GM18870 (cell line): ENCODE results near the gene NETO2.
"Not testable (repeated sequence)": the region's sequence is repeated elsewhere in the genome, so short reads cannot be mapped to it uniquely, and the experiment has no call there.

Experiments
- ATAC-seq: cut with Tn5 transposase; IDR thresholded peaks from one replicate; pipeline ENCODE4 v1.9.1; 2021; ENCODE audit warnings: moderate library complexity; ENCODE audit not compliant: unreplicated experiment

NETO2 gene

DNA sequence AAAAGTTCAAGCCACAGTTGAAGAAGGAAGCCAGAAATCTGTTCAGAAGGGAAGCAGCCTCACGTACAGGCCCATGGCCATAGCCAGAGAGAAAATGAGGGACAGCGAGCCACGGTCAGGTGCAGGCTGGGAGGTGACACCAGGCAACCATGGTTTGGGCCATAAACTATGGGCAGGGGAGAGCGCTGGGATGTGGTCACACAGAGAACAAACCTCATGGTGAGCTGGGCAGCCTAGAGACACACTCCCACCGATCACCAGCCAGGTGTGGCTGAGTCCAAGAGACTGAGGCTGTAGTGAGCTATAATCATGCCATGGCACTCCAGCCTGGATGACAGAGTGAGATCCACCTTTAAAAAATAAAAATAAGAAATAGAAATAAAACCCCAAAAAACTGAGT, 76.5 kb downstream of the NETO2 start:
- no peak for ATAC-seq

DNA sequence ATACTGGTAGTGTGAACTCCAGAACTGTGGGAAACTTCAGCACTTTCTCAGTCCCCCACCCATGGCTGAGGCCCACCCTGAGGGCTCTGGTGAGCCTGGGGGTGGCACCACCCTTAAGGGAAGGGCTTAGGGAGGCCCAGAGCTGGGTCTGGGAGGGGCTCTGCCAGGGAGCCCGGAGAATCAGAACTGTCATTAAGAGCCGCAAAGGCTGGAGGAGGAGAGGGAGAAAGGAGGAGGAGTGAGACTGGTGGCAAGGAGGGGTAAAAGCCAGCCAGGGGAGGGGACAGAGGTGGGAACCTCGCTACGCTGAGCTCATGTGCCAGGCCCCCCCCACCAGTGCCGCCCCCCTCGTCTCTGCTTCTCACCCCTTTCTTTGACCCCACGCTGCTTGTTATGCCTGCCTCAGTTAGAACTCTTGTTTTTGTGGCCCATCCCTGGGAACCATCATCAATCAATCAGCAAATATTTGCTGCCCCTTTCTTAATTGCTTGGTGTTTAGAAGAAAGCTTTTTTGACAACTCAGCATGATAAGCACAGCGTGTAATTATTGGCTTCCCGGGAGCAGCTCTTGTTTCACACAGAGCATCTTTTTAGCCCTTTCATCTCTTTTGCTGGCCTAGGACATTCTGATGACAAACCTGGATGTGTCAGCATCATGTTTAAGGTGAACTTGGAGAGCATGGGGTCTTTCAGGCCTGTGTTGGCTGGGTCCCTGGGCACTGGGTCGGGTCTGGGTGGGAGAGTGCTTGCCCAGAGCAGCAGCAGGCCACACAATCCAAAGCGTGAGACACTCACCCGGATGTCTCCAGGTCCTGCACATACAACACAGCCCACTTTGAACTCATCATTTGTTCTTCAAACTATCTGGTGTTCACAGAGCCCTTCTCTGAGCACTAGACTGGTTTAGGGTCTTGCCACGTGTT, 77.7 kb downstream of the NETO2 start:
- no peak for ATAC-seq

GRCh38 chr16:47064775-47065174, 79.0 kb downstream of the NETO2 start:
- no peak for ATAC-seq

GRCh38 chr16:47063011-47063724, 80.6 kb downstream of the NETO2 start:
- ATAC-seq = no peak

GRCh38 chr16:47061204-47061603, 82.5 kb downstream of the NETO2 start:
- ATAC-seq = no peak

DNA sequence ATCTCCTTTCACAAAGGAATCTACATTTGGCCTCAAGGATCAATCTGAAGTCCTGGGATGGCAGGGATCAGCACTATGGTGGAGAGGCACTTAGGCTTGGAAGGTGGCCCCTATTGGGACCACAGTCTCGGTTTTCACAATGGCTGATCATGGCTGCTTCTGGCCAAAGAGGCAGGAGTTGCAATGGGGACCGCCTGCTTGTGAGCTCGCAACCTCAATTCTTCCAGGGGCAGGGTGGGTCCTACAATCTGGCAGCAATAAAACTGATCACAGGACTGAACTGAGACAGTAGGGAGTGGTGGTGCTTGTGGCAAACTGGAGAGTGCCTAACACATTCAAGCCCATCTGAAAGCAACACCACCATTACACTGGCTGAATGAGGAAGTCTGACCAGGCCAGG, 83.1 kb downstream of the NETO2 start:
- ATAC-seq = no peak

DNA sequence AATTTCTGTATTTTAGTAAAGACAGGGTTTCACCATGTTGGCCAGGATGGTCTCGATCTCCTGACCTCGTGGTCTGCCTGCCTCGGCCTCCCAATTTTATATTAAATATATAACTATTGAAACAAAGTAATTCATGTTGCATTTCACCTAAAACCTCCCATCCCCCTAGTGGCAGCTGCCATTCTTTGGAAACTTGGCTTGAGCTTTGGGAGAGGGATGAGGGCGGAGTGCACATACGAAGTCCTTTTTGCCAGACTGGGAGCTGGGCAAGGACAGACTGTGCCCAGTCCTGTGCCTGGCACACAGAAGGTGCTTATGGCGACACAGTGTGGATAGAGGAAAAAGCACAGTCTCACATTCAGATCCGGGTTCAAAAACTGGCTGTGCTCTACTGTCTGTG, 83.8 kb downstream of the NETO2 start:
- no peak for ATAC-seq

DNA sequence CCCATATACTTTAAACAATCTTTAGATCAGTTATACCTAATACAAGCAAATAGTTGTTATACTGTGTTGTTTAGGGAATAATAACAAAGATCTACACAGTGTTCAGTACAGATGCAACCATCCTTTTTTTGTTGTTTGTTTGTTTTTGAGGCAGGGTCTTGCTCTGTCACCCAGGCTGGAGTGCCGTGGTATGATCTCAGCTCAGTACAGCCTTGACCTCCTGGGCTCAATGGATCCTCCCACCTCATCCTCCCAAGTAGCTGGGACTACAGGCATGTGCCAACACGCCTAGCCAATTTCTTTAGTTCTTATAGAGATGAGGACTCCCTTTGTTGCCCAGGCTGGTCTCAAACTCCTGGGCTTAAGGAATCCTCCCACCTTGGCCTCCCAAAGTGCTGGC, 84.6 kb downstream of the NETO2 start:
- ATAC-seq = not testable (repeated sequence)

DNA sequence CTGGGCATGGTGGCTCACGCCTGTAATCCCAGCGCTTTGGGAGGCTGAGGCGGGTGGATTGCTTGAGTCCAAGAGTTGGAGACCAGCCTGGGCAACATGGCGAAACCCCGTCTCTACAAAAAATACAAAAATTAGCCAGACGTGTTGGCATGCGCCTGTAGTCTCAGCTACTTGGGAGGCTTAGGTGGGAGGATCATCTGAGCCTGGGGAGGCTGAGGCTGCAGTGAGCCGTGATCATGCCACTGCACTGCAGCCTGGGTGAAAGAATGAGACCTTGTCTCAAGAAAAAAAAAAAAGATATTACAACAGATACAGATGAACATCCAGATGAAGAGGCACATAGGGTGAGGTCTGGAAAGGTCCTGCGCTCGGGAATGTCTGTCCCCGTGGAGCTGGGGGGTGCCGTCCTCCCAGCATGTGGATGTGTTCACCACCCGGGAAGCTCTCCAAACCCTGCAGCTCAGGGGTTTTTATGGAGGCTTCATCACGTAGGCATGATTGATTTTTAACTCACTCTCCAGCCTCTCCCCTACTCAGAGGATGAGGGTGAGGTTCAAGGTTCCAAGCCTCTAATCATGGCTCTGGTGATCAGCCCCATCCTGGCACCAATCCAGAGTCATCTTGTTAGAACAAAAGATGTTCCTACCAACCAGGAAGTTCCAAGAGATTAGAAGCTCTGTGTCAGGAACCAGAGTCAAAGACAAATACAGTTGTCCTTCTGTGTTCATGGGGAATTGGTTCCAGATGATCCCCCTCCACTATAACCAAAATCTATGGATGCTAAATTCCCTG, 85.3 kb downstream of the NETO2 start:
- ATAC-seq = no peak

- ATAC-seq = no peak
Measured at GRCh38 chr16:47057630-47057993, 86.1 kb downstream of the NETO2 start.

DNA sequence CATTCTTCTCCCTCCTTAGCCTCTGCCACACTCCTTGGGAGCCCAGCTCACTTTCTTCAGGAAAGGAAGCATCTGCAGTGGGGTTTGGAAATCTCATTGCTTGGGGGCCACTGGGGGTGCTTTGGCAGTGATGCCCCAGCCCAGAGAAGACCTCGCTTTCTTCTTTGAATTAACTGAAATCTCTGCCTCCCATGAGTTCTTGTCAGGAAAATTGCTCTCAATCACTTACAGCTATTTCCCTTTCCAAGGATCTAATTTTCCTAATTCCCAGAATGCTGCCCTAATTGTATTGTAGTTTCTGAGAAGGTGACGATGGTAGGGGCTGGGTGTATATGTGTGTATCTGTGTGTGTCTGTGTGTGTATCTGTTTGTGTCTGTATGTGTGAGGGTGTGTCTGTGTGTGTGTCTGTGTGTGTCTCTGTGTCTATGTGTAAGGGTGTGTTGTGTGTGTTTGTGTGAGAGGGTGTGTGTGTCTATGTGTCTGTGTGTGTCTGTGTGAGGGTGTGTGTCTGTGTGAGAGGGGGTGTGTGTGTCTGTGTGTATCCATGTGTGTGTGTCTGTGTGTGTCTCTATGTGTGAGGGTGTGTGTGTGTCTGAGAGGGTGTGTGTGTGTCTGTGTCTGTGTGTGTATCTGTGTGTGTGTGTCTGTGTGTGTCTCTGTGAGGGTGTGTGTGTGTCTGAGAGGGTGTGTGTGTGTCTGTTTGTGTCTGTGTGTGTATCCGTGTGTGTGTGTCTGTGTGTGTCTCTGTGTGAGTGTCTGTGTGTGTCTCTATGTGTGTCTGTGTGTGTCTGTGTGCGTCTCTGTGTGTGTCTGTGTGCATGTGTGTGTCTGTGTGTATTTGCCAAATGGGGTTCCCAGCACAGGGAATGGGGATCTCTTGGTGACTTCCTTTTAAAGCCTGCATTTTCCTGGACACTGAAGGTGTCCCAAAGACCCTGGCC, 86.8 kb downstream of the NETO2 start:
- ATAC-seq = no peak

- not testable (repeated sequence) for ATAC-seq
Measured at GRCh38 chr16:47056061-47056460, 87.7 kb downstream of the NETO2 start.

DNA sequence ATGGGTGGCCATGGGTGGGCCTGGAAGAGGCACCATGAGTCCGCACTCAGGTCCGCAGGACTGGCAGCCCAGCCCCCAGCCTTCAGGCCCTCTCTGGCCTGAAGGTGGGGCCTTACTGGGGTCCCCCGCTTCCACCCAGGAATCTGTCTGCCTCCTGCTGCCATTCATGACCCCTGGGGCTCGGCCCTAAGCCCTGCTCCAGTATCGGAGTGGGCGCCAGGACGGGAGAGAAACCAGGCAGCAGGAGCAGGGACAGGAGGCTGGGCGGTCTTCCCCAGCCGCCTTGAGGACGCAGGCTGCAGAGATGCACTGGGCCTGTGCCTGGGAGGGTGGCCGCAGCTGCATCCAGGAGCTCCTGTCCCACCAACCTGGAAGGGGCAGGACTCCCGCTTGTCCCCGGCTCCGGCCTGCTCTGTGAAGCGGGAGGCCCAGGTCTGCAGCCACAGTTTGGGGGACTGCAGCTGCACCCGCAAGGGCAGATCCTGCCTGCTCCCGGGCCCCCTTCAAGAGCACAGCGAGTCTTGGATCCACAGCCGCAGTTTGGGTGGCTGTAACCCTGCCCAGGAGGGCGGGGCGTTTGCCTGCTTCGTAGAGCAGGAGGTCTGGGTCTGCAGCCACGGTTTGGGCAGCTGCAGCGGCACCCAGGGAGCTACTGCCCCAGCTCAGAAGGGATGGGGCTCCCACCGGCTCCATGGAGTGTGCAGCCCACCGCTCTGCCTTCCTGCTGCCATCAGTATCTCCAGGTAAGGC, 88.4 kb downstream of the NETO2 start:
- no peak for ATAC-seq

DNA sequence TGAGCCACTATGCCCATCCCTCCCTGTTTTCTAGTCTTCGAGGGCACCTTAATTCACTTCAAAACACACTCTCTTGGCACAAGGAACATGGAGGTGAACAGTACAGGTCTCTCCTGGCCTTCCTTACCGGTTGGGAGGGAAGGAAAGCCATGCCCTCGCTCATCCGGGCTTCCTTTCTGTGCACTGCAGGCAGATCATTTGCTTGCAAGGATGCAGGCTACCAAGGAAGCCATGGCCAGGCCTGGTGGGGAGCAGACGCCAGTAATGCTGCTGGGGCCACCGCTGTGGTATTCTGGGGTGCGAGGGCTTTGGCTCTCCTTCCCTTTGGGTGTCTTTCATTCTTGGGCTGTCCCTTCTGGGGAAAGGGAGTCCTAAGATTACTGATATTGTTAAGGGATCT, 89.4 kb downstream of the NETO2 start:
- no peak for ATAC-seq

DNA sequence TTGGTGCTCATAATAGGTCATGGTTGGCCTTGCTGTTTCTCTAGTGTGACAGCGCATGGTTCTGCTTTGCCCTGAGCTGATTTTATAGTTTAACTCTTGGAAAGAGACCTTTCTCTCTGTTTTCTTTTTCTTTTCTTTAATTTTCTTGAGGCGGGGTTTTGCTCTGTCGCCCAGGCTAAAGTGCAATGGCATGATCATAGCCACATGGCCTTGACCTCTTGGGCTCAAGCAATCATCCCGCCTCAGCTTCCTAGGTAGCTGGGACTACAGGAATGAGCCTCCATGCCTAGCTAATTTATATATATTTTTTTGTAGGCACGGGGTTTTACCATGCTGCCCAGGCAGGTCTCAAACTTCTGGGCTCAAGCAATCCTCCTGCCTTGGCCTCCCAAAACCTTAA, 89.8 kb downstream of the NETO2 start:
- ATAC-seq = no peak

GRCh38 chr16:47052666-47053640, 90.8 kb downstream of the NETO2 start:
- ATAC-seq = no peak

DNA sequence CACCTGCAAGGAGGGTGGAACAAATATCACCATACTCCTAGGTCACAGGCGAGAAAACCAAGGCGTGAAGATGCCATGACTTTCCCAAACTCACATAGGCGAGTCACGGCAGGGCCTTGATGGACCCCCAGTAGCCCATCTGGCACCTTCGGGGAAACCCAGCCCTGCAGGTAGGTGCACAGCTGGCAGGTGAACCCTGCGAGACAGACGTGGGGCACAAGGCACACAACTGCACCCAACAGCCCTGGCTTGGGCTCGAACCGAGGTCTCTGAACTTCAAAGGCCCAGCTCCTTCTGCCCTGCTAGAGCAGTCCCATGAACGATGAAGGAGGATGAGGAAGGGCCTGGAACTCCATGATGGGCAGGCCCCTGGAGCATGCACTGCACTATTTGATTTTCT, 92.7 kb downstream of the NETO2 start:
- ATAC-seq = no peak

- ATAC-seq = no peak
Measured at GRCh38 chr16:47049901-47050583, 93.7 kb downstream of the NETO2 start.
